K562 (cell line): ENCODE results near the gene ZFP64. TPM values are rescaled to one million over a fixed set of nuclear protein-coding genes. Genes with fewer than 3 reads are reported as not detected.

Experiments used
- ATAC-seq: fragments of 200-7000 bp; cut with Tn5 transposase; 3 replicates; pipeline ENCODE4 v1.9.1; 2020; ENCODE audit warnings: moderate library complexity
- BruUV-seq: library from RNA; stranded (reverse); fragments of 400-500 nt; replicated peaks from 2 replicates; lab custom pipeline; 2021; lab: Mats Ljungman, UMichigan
- CTCF ChIA-PET: fragments of 300-600 bp; formaldehyde crosslinking; extraction: SDS; loops from one replicate; lab custom pipeline; 2021; ENCODE audit warnings: low intra/inter-chr PET ratio; lab: Yijun Ruan, JAX
- POLR2A ChIA-PET: fragments of 300-600, 350-650 bp; sonication (Branson Sonifier 250); formaldehyde crosslinking; extraction: SDS; loops from one replicate; lab custom pipeline; 2021; ENCODE audit warnings: antibody characterized with exemption, inconsistent platforms; lab: Yijun Ruan, JAX
- DNase-seq, 4 experiments: peaks; one replicate each; pipeline versions ENCODE4 v3.0.0 to v3.0.0-alpha.2; 2011 to 2018; ENCODE audit warnings: low spot score in 3 of 4, mixed read lengths in 3 of 4; ENCODE audit errors: extremely low read depth in 1 of 4
- FAIRE-seq: peaks from 2 replicates; lab custom pipeline; 2011; peaks lifted over from hg19 to GRCh38; lab: Jason Lieb, UNC
- H2AFZ ChIP-seq: 2 replicates; pipeline ENCODE4 v1.6.0; 2011; ENCODE audit warnings: low read depth, low read length, control low read depth, inconsistent platforms
- H3K27ac ChIP-seq: fragments of 200-600 bp; 3 replicates; pipeline ENCODE4 v1.8.0; 2011; ENCODE audit warnings: low read depth, mild to moderate bottlenecking, control low read depth, inconsistent platforms, low read length, moderate library complexity, mixed read lengths; ENCODE audit errors: extremely low read depth
- H3K27me3 ChIP-seq, 2 experiments: fragments of 300-600 bp in 1 of 2; 2 replicates in 1 of 2; 3 replicates in 1 of 2; pipeline versions ENCODE4 v1.6.0 to v1.8.0; 2011; ENCODE audit warnings: inconsistent platforms in 2 of 2, low read length in 2 of 2, mild to moderate bottlenecking in 1 of 2, mixed read lengths in 1 of 2, moderate library complexity in 1 of 2; ENCODE audit not compliant: control insufficient read depth in 2 of 2, insufficient read depth in 2 of 2
- H3K36me3 ChIP-seq: fragments of 300-600 bp; 3 replicates; pipeline ENCODE4 v1.8.0; 2011; ENCODE audit warnings: mild to moderate bottlenecking, low read length, inconsistent platforms; ENCODE audit not compliant: control insufficient read depth, insufficient read depth
- H3K4me1 ChIP-seq, 2 experiments: fragments of 200-600 bp in 1 of 2; replicated peaks in 1 of 2; 2 replicates in 1 of 2; 3 replicates in 1 of 2; pipeline versions ENCODE4 v1.5.1 to v1.8.0; 2011; ENCODE audit warnings: inconsistent platforms in 2 of 2, low read length in 2 of 2, mild to moderate bottlenecking in 1 of 2, mixed read lengths in 1 of 2, moderate library complexity in 1 of 2; ENCODE audit not compliant: control insufficient read depth in 2 of 2, insufficient read depth in 2 of 2
- H3K4me2 ChIP-seq: 2 replicates; pipeline ENCODE4 v1.6.1; 2011; ENCODE audit warnings: low read length, control low read depth, inconsistent platforms, mixed read lengths; ENCODE audit not compliant: insufficient read depth
- H3K4me3 ChIP-seq: fragments of 200-600 bp; sonication (generic), shearing (Covaris generic); 2 replicates; pipeline ENCODE4 v1.5.1; 2016; ENCODE audit warnings: control low read depth, inconsistent platforms
- H3K79me2 ChIP-seq: fragments of 200-600 bp; 3 replicates; pipeline ENCODE4 v1.8.0; 2011; ENCODE audit warnings: low read length, inconsistent platforms; ENCODE audit not compliant: control insufficient read depth, insufficient read depth
- H3K9ac ChIP-seq, 2 experiments: 2 replicates each; pipeline versions ENCODE4 v1.6.0 to v1.6.1; 2011; ENCODE audit warnings: low read depth in 2 of 2, low read length in 2 of 2, control low read depth in 1 of 2, inconsistent platforms in 1 of 2, mild to moderate bottlenecking in 1 of 2, mixed read lengths in 1 of 2; ENCODE audit not compliant: insufficient read depth in 1 of 2
- H3K9me1 ChIP-seq: one replicate; pipeline ENCODE4 v1.6.0; 2011; ENCODE audit warnings: inconsistent platforms, mild to moderate bottlenecking, low read length, moderate library complexity; ENCODE audit not compliant: control insufficient read depth, insufficient read depth
- H3K9me3 ChIP-seq: replicated peaks from 2 replicates; pipeline ENCODE4 v1.5.1; 2011; ENCODE audit warnings: low read depth, low read length, inconsistent platforms; ENCODE audit not compliant: control insufficient read depth, insufficient read depth
- H4K20me1 ChIP-seq: replicated peaks from 2 replicates; pipeline ENCODE4 v1.6.1; 2011; ENCODE audit warnings: low read length, inconsistent platforms, mixed read lengths; ENCODE audit not compliant: control insufficient read depth, insufficient read depth
- IRF2 ChIP-seq: sonication (generic); formaldehyde crosslinking; IDR thresholded peaks from 2 replicates; pipeline ENCODE4 v1.8.1; 2022; ENCODE audit warnings: mild to moderate bottlenecking, missing genetic modification reagents
- PRDM10 ChIP-seq: fragments of 450-650 bp; IDR thresholded peaks from 2 replicates; pipeline ENCODE4 v1.6.1; 2018; ENCODE audit not compliant: partially characterized antibody
- WGBS: fragments of 100-300 bp; shearing (Covaris generic); methylation state at CpG from one replicate; pipeline ENCODE4 v1.1.6; 2016; ENCODE audit warnings: low coverage, mixed read lengths; ENCODE audit not compliant: insufficient coverage; ENCODE audit errors: missing lambda C conversion rate; 5-methylcytosine and 5-hydroxymethylcytosine counted together
- in situ Hi-C: fragments of 300-500 bp; cut with MboI; formaldehyde crosslinking; loops from 4 replicates; pipeline ENCODE4 v1.15.0; 2018; ENCODE audit warnings: inconsistent platforms, mixed read lengths
- intact Hi-C: fragments of 100-400 bp; cut with micrococcal nuclease; formaldehyde crosslinking; loops from 2 replicates; pipeline ENCODE4 v1.14.2; 2022
- polyA plus RNA-seq, 8 experiments: library from polyadenylated mRNA; depleted of rRNA in 4 of 8; stranded (reverse) in 5 of 8; unstranded in 3 of 8; fragments of >200 nt; fragmentation: Nextera tagmentation in 2 of 8; fragmentation: Illumina TruSeq in 1 of 8; extraction: Ambion mirVana in 2 of 8; extraction: Trizol in 1 of 8; gene quantifications; 2 replicates each; pipeline versions ENCODE4 v1.2.1 to v1.2.3, GENCODE V29; 2011 to 2014; ENCODE audit warnings: inconsistent platforms in 1 of 8, missing spikeins in 1 of 8
- total RNA-seq, 7 experiments: library from RNA; depleted of rRNA in 6 of 7; stranded (reverse); fragments of >200 nt in 6 of 7; fragmentation: Illumina TruSeq in 2 of 7; extraction: Trizol in 2 of 7; gene quantifications; 2 replicates each; pipeline versions ENCODE4 v1.2.1 to v1.2.3, GENCODE V29; 2011 to 2021; ENCODE audit warnings: low replicate concordance in 1 of 7

Gene ZFP64
- total and polyA plus RNA-seq, 9 of the 15 experiments (the other 6 are each of a cell fraction or from before 2014, with no cell fraction given): 1.4 to 13.4 (median 7.0) TPM

GRCh38 chr20:52175840-52176239 lies 15.7 kb downstream of the ZFP64 start:
- peaks cover 21% of the 10 kb centered on the region; the same call in 2 of the 3 replicates for H3K36me3 ChIP-seq
- BruUV-seq: no TSS peak
- ATAC-seq (no peak), FAIRE-seq (no peak), DNase-seq (no peak)
- H3K4me2 ChIP-seq: no peak overlapping the region
- H3K9ac ChIP-seq: no peak overlapping the region
- POLR2A ChIA-PET: no interaction called here
- no peak overlapping the region for H2AFZ ChIP-seq
- no peaks in the 10 kb centered on the region for H3K27me3 ChIP-seq
- CTCF ChIA-PET: no interaction called here
- no peaks in the 10 kb centered on the region for H3K4me1 ChIP-seq
- H3K9me1 ChIP-seq: no peaks in the 10 kb centered on the region
- no peak for TF ChIP-seq IRF2 (CRISPR knock-in tag)
- TF ChIP-seq PRDM10: peak; percentile 58
- H3K27ac ChIP-seq: no peak overlapping the region
- no peak overlapping the region for H3K4me3 ChIP-seq
- intact Hi-C loops (no loop called here), in situ Hi-C loops (no loop called here)
- no peaks in the 10 kb centered on the region for H3K79me2 ChIP-seq
- H4K20me1 ChIP-seq: no peaks in the 10 kb centered on the region
- H3K9me3 ChIP-seq: 0 out of 2 replicates have a peak, but pooled peaks cover 2% of the 10 kb centered on the region
- WGBS: 99% methylated on average over 12 of the region's 18 CpGs
